Endothelial cell of umbilical vein (primary cell): ENCODE data around the gene MC1R.

Experiments
- CTCF ChIP-seq, 2 donors: IDR thresholded peaks; 1 replicate in 1 of 2; 2 replicates in 1 of 2; pipeline ENCODE4 v1.5.1; 2011; ENCODE audit warnings: low read length in 2 of 2, mild to moderate bottlenecking in 2 of 2, moderate library complexity in 2 of 2, control low read depth in 1 of 2, inconsistent platforms in 1 of 2, low read depth in 1 of 2; ENCODE audit not compliant: insufficient read depth in 1 of 2; ENCODE audit errors: extremely low read depth in 1 of 2
- POLR2A ChIP-seq: IDR thresholded peaks from 2 replicates; pipeline ENCODE4 v1.6.1; 2012; ENCODE audit warnings: low read depth, mild to moderate bottlenecking, control low read depth, low read length
- POLR2AphosphoS5 ChIP-seq: IDR thresholded peaks from 2 replicates; pipeline ENCODE4 v1.6.1; 2012; ENCODE audit warnings: low read depth, mild to moderate bottlenecking, control low read depth, low read length, moderate library complexity; ENCODE audit not compliant: insufficient read depth

DNA sequence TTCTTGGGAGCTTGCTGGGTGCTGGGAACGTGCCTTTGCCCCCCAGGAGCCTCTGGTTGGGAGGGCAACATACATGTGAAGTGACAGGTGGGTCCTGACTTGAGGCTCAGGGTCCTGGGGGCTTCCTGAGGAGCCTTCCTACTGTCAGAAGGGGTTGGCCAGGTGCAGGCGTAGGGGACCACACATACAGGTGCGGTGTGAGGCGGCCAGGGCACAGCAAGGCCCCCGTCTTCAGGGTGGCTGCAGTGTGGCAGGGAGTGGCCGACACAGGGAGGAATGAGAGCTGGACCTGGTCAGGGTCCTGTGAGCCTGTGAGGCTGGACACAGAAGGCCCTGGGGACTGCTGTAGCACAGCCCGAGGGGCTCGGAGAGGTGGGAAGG is 34.6 kb upstream of the MC1R start:
- no peak for TF ChIP-seq POLR2AphosphoS5
- TF ChIP-seq CTCF (IDR thresholded peaks at IDR 0.05; ENCODE audit: extremely low read depth in 1 of 2, insufficient read depth in 1 of 2, low read depth in 1 of 2, low read length in 2 of 2) = no peak
- no peak for TF ChIP-seq POLR2A
